HepG2 (cell line): ENCODE data around the gene ALX4. TPM values are rescaled to one million over a fixed set of nuclear protein-coding genes. Genes with fewer than 3 reads are reported as not detected.

Source experiments
- ATAC-seq: fragments of 200-7000 bp; cut with Tn5 transposase; 3 replicates; pipeline ENCODE4 v1.9.1; 2020; ENCODE audit warnings: mild to moderate bottlenecking, moderate library complexity
- BruUV-seq: library from RNA; stranded (reverse); fragments of 400-500 nt; replicated peaks from 2 replicates; lab custom pipeline; 2021; lab: Mats Ljungman, UMichigan
- CTCF ChIA-PET: fragments of 300-600 bp; formaldehyde crosslinking; extraction: SDS; loops from one replicate; lab custom pipeline; 2021; ENCODE audit warnings: low total read pairs, inconsistent platforms, low intra/inter-chr PET ratio; lab: Yijun Ruan, JAX
- POLR2A ChIA-PET: fragments of 350-600 bp; sonication (Branson Sonifier 250); formaldehyde crosslinking; loops from one replicate; lab custom pipeline; 2020; ENCODE audit warnings: antibody characterized with exemption, inconsistent platforms; lab: Yijun Ruan, JAX
- DNase-seq: peaks from one replicate; pipeline ENCODE4 v3.0.0-alpha.2; 2015; ENCODE audit warnings: low spot score
- FAIRE-seq: peaks from 3 replicates; lab custom pipeline; 2011; peaks lifted over from hg19 to GRCh38; lab: Jason Lieb, UNC
- H2AFZ ChIP-seq: one replicate; pipeline ENCODE4 v1.6.1; 2011; ENCODE audit warnings: low read length, inconsistent platforms
- H3K27ac ChIP-seq: fragments of 300-600 bp; 3 replicates; pipeline ENCODE4 v1.8.0; 2011; ENCODE audit warnings: mixed run types, mild to moderate bottlenecking, mixed read lengths, low read length, inconsistent platforms; ENCODE audit not compliant: insufficient read depth; ENCODE audit errors: extremely low read length
- H3K27me3 ChIP-seq, 2 experiments: fragments of 200-600 bp in 1 of 2; 2 replicates in 1 of 2; 3 replicates in 1 of 2; pipeline versions ENCODE4 v1.6.0 to v1.8.0; 2011; ENCODE audit warnings: low read length in 2 of 2, mild to moderate bottlenecking in 2 of 2, moderate library complexity in 2 of 2, inconsistent platforms in 1 of 2; ENCODE audit not compliant: insufficient read depth in 2 of 2, control insufficient read depth in 1 of 2
- H3K36me3 ChIP-seq, 2 experiments: fragments of 200-600 bp in 1 of 2; replicated peaks in 1 of 2; 2 replicates in 1 of 2; 3 replicates in 1 of 2; pipeline versions ENCODE4 v1.5.1 to v1.8.0; 2011; ENCODE audit warnings: low read length in 2 of 2, inconsistent platforms in 1 of 2; ENCODE audit not compliant: insufficient read depth in 2 of 2, control insufficient read depth in 1 of 2
- H3K4me1 ChIP-seq: 2 replicates; pipeline ENCODE4 v1.5.1; 2012; ENCODE audit warnings: low read length, inconsistent platforms; ENCODE audit not compliant: insufficient read depth
- H3K4me2 ChIP-seq: 2 replicates; pipeline ENCODE4 v1.6.0; 2011; ENCODE audit warnings: low read depth, low read length, inconsistent platforms
- H3K4me3 ChIP-seq, 3 experiments: fragments of 200-600 bp in 1 of 3; sonication (generic), shearing (Covaris generic) in 1 of 3; replicated peaks in 1 of 3; 2 replicates each; pipeline ENCODE4 v1.5.1; 2011 to 2016; ENCODE audit warnings: low read length in 3 of 3, inconsistent platforms in 2 of 3, low read depth in 2 of 3, mild to moderate bottlenecking in 2 of 3, control low read depth in 1 of 3, mixed read lengths in 1 of 3; ENCODE audit not compliant: insufficient read depth in 1 of 3
- H3K79me2 ChIP-seq: one replicate; pipeline ENCODE4 v1.6.1; 2011; ENCODE audit warnings: low read length, inconsistent platforms; ENCODE audit not compliant: insufficient read depth
- H3K9ac ChIP-seq: 2 replicates; pipeline ENCODE4 v1.6.0; 2011; ENCODE audit warnings: mild to moderate bottlenecking, low read depth, low read length, inconsistent platforms; ENCODE audit not compliant: insufficient read depth
- H3K9me3 ChIP-seq: 2 replicates; pipeline ENCODE4 v1.5.1; 2012; ENCODE audit warnings: mild to moderate bottlenecking, low read length
- H4K20me1 ChIP-seq: 2 replicates; pipeline ENCODE4 v1.6.0; 2011; ENCODE audit warnings: inconsistent platforms, mild to moderate bottlenecking, low read length, moderate library complexity; ENCODE audit not compliant: insufficient read depth
- CBX2 ChIP-seq, 2 experiments: fragments of 200-600 bp in 1 of 2; sonication (generic); formaldehyde crosslinking in 1 of 2; IDR thresholded peaks; 2 replicates each; pipeline versions ENCODE4 v1.7.0 to v1.8.1; 2018 to 2022; ENCODE audit warnings: low read depth in 2 of 2, low read length in 1 of 2, mild to moderate bottlenecking in 1 of 2, missing genetic modification reagents in 1 of 2
- CREM ChIP-seq, 2 experiments: sonication (generic) in 1 of 2; formaldehyde crosslinking in 1 of 2; IDR thresholded peaks; 2 replicates each; pipeline versions ENCODE4 v1.4.0 to v1.6.1; 2016 to 2020; ENCODE audit warnings: antibody characterized with exemption in 1 of 2, mild to moderate bottlenecking in 1 of 2, missing genetic modification reagents in 1 of 2
- DPF2 ChIP-seq: sonication (generic); formaldehyde crosslinking; IDR thresholded peaks from 2 replicates; pipeline ENCODE4 v1.4.0; 2020; ENCODE audit warnings: mild to moderate bottlenecking, low read depth, missing genetic modification reagents, borderline replicate concordance
- EED ChIP-seq: sonication (generic); formaldehyde crosslinking; IDR thresholded peaks from 2 replicates; pipeline ENCODE4 v1.5.0; 2020; ENCODE audit warnings: mild to moderate bottlenecking, missing genetic modification reagents
- ERF ChIP-seq: IDR thresholded peaks from 2 replicates; pipeline ENCODE4 v1.6.1; 2018; ENCODE audit warnings: missing biosample characterization, missing genetic modification reagents
- FOXO1 ChIP-seq: sonication (generic); formaldehyde crosslinking; IDR thresholded peaks from 2 replicates; pipeline ENCODE4 v1.4.0; 2020; ENCODE audit warnings: missing genetic modification reagents
- FOXP1 ChIP-seq, 2 experiments: fragments of 450-650 bp in 1 of 2; IDR thresholded peaks; 2 replicates each; pipeline ENCODE4 v1.6.1; 2017 to 2018; ENCODE audit warnings: antibody characterized with exemption in 1 of 2
- GZF1 ChIP-seq: sonication (generic); formaldehyde crosslinking; IDR thresholded peaks from 2 replicates; pipeline ENCODE4 v1.5.1; 2020; ENCODE audit warnings: mild to moderate bottlenecking, missing genetic modification reagents
- ZNF225 ChIP-seq: sonication (generic); formaldehyde crosslinking; IDR thresholded peaks from 2 replicates; pipeline ENCODE4 v1.4.0; 2020; ENCODE audit warnings: mild to moderate bottlenecking, missing genetic modification reagents
- ZNF24 ChIP-seq: fragments of 450-650 bp; IDR thresholded peaks from 2 replicates; pipeline ENCODE4 v1.6.1; 2017; ENCODE audit warnings: antibody characterized with exemption, mild to moderate bottlenecking
- ZNF30 ChIP-seq: sonication (generic); formaldehyde crosslinking; IDR thresholded peaks from 2 replicates; pipeline ENCODE4 v1.5.0; 2020; ENCODE audit warnings: mild to moderate bottlenecking, missing genetic modification reagents
- ZNF766 ChIP-seq: sonication (generic); formaldehyde crosslinking; IDR thresholded peaks from 2 replicates; pipeline ENCODE4 v1.5.0; 2020; ENCODE audit warnings: missing genetic modification reagents, borderline replicate concordance
- ZSCAN25 ChIP-seq: sonication (generic); formaldehyde crosslinking; IDR thresholded peaks from 2 replicates; pipeline ENCODE4 v1.8.0; 2022; ENCODE audit warnings: mild to moderate bottlenecking, missing genetic modification reagents
- WGBS: methylation state at CpG from one replicate; pipeline ENCODE4 v1.1.6; 2017; ENCODE audit warnings: low lambda C conversion rate; 5-methylcytosine and 5-hydroxymethylcytosine counted together
- in situ Hi-C: cut with HindIII; loops from 2 replicates; pipeline ENCODE4 v1.10.0; 2017; ENCODE audit warnings: low pct_unique_long_range_greater_than_20kb; ENCODE audit not compliant: extremely low pct_ligation_motif_present
- intact Hi-C: fragments of 100-400 bp; cut with micrococcal nuclease; formaldehyde crosslinking; loops from one replicate; pipeline ENCODE4 v1.10.0; 2022; ENCODE audit not compliant: unreplicated experiment
- polyA plus RNA-seq, 8 experiments: library from polyadenylated mRNA; depleted of rRNA in 3 of 8; stranded (reverse) in 7 of 8; unstranded in 1 of 8; fragments of >200 nt; fragmentation: Illumina TruSeq in 4 of 8; extraction: Trizol in 4 of 8; gene quantifications; 2 replicates each; pipeline versions ENCODE4 v1.2.1 to v1.2.3, GENCODE V29; 2011 to 2016; ENCODE audit warnings: low read depth in 4 of 8, missing spikeins in 1 of 8, mixed read lengths in 1 of 8; ENCODE audit not compliant: insufficient read depth in 1 of 8
- total RNA-seq, 5 experiments: library from RNA; depleted of rRNA; stranded (reverse); fragments of >200 nt; fragmentation: Illumina TruSeq; extraction: Trizol; gene quantifications; 2 replicates each; pipeline ENCODE4 v1.2.3, GENCODE V29; 2016; ENCODE audit warnings: low read depth in 1 of 5
- TF ChIP-seq, protein P1 (sequence below): sonication (generic); formaldehyde crosslinking; IDR thresholded peaks from 2 replicates; pipeline ENCODE4 v1.5.0; 2020; ENCODE audit warnings: mild to moderate bottlenecking, missing genetic modification reagents, borderline replicate concordance

Gene ALX4
- total and polyA plus RNA-seq, 2 of the 13 experiments (the other 11 are each of a cell fraction or from before 2014, with no cell fraction given): not detected

DNA sequence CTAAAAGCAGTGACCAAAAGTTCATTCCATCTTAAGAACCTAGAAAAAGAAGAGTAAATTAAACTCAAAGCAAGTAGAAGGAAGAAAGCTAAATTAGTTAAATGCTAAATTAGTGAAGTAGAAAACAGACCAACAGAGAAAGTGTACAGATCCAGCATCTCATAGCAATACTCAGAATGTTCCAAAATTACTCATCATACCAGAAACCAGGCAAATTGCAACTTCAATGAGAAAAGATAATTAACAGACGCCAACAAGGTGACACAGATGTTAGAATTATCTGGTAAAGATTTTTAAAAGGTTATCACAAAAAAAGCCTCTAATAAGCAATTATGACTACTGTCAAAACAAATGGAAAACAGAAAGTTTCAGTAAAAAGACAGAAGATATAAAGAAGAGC, 96.8 kb downstream of the ALX4 start:
- ChIA-PET CTCF (no interaction called here), POLR2A (no interaction called here)
- intact Hi-C loops: no loop called here

More for the DNA sequence above, 96.8 kb downstream of the ALX4 start:
- Histone ChIP-seq H3K27me3 (no peaks in the 10 kb centered on the region), H3K4me2 (no peak overlapping the region), H2AFZ (no peak overlapping the region), H3K27ac (no peak overlapping the region), H3K9me3 (no peaks in the 10 kb centered on the region), H3K9ac (no peak overlapping the region), H3K4me3 (no peak overlapping the region), H4K20me1 (no peaks in the 10 kb centered on the region), H3K79me2 (no peaks in the 10 kb centered on the region), H3K36me3 (no peaks in the 10 kb centered on the region), H3K4me1 (peaks cover 13% of the 10 kb centered on the region)
- TF ChIP-seq FOXO1 (CRISPR knock-in tag) (no peak), EED (CRISPR knock-in tag) (no peak), CBX2 (IDR thresholded peaks at IDR 0.05; ENCODE audit: low read depth, low read length) (no peak), CBX2 (CRISPR knock-in tag; IDR thresholded peaks at IDR 0.05; ENCODE audit: low read depth) (no peak), ZNF24 (no peak), ZNF225 (CRISPR knock-in tag) (no peak), ERF (CRISPR knock-in tag) (no peak), DPF2 (CRISPR knock-in tag) (no peak), ZSCAN25 (CRISPR knock-in tag) (no peak), ZNF766 (CRISPR knock-in tag) (no peak), FOXP1 (IDR thresholded peaks at IDR 0.05) (no peak), FOXP1 (CRISPR knock-in tag; IDR thresholded peaks at IDR 0.05) (no peak), GZF1 (no peak), ZNF30 (CRISPR knock-in tag) (no peak), CREM (IDR thresholded peaks at IDR 0.05) (no peak), CREM (CRISPR knock-in tag; IDR thresholded peaks at IDR 0.05) (no peak)
- TF ChIP-seq, protein P1, sequence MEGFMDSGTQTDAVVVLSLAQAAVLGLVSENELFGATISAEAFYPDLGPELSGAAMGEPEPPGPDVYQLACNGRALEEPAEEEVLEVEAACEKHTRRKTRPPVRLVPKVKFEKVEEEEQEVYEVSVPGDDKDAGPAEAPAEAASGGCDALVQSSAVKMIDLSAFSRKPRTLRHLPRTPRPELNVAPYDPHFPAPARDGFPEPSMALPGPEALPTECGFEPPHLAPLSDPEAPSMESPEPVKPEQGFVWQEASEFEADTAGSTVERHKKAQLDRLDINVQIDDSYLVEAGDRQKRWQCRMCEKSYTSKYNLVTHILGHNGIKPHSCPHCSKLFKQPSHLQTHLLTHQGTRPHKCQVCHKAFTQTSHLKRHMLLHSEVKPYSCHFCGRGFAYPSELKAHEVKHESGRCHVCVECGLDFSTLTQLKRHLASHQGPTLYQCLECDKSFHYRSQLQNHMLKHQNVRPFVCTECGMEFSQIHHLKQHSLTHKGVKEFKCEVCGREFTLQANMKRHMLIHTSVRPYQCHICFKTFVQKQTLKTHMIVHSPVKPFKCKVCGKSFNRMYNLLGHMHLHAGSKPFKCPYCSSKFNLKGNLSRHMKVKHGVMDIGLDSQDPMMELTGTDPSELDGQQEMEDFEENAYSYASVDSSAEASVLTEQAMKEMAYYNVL (CRISPR knock-in tag): no peak
- in situ Hi-C loops: no loop called here
- FAIRE-seq: no peak
- 100% methylated on average over 1 of the region's 1 CpG for WGBS
- DNase-seq: no peak
- BruUV-seq: no TSS peak
- ATAC-seq: no peak
